Lower leg skin (tissue), 3 donors: ENCODE results near the gene SMPD3.

ENCODE experiments used
- POLR2A ChIP-seq, 2 donors: fragments of 450-650 bp; IDR thresholded peaks; one replicate each; pipeline ENCODE4 v1.6.1; 2016 to 2017; ENCODE audit warnings: antibody characterized with exemption in 2 of 2, mild to moderate bottlenecking in 1 of 2, moderate library complexity in 1 of 2
- TF ChIP-seq, protein P1 (sequence below), 3 donors: fragments of 450-650 bp; IDR thresholded peaks; one replicate each; pipeline ENCODE4 v1.5.1; 2016; ENCODE audit warnings: antibody characterized with exemption in 3 of 3, mild to moderate bottlenecking in 3 of 3, moderate library complexity in 2 of 3

- TF ChIP-seq, protein P1, sequence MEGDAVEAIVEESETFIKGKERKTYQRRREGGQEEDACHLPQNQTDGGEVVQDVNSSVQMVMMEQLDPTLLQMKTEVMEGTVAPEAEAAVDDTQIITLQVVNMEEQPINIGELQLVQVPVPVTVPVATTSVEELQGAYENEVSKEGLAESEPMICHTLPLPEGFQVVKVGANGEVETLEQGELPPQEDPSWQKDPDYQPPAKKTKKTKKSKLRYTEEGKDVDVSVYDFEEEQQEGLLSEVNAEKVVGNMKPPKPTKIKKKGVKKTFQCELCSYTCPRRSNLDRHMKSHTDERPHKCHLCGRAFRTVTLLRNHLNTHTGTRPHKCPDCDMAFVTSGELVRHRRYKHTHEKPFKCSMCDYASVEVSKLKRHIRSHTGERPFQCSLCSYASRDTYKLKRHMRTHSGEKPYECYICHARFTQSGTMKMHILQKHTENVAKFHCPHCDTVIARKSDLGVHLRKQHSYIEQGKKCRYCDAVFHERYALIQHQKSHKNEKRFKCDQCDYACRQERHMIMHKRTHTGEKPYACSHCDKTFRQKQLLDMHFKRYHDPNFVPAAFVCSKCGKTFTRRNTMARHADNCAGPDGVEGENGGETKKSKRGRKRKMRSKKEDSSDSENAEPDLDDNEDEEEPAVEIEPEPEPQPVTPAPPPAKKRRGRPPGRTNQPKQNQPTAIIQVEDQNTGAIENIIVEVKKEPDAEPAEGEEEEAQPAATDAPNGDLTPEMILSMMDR (IDR thresholded peaks at IDR 0.05): no peak
- no peak for TF ChIP-seq POLR2A (IDR thresholded peaks at IDR 0.05)
Observed at GRCh38 chr16:68387301-68387700, 61.0 kb downstream of the SMPD3 start.
